Measurements from ENCODE around the gene TRANK1.
"Not testable (repeated sequence)": the region's sequence is repeated elsewhere in the genome, so short reads cannot be mapped to it uniquely, and the experiment has no call there.

The TRANK1 gene

DNA sequence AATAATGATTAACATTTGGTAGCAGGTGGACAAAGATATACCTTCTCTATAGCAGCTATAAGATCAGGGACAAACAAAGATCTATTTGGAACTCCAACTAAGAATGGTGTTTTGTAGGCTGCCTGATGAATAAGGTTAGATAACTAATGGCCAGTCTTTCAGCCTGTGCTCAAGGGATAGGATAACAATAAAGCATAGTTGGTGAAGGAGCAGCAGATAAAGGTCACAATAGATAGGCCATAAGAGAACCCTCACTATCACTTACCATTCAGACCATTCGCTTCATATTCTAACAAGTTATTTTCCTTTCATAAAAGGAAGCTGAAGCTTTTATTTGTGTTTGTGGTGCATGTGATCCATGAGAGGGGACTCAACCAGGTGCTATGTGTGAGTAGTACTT, 28.3 kb upstream of the TRANK1 start:
- H3K9ac ChIP-seq (ENCODE audit: low read depth in 1 of 2, low read length in 2 of 2): no peak overlapping the region
- H3K27me3 ChIP-seq (ENCODE audit: control insufficient read depth in 2 of 2, insufficient read depth in 2 of 2, low read length in 2 of 2): no peaks in the 10 kb centered on the region
- no peak overlapping the region for H3K27ac ChIP-seq (ENCODE audit: low read depth in 2 of 2, low read length in 2 of 2)
- no peaks in the 10 kb centered on the region for H3K9me3 ChIP-seq (ENCODE audit: control insufficient read depth in 2 of 2, low read length in 2 of 2)
- no peaks in the 10 kb centered on the region for H3K4me1 ChIP-seq (ENCODE audit: control insufficient read depth in 2 of 2, insufficient read depth in 2 of 2, low read length in 2 of 2)
- H3K36me3 ChIP-seq (ENCODE audit: control insufficient read depth in 2 of 2, insufficient read depth in 2 of 2, low read length in 2 of 2): peaks cover 0 to 2% of the 10 kb centered on the region in 2 donors
- H3K4me3 ChIP-seq (ENCODE audit: low read length in 2 of 2): no peak overlapping the region

DNA sequence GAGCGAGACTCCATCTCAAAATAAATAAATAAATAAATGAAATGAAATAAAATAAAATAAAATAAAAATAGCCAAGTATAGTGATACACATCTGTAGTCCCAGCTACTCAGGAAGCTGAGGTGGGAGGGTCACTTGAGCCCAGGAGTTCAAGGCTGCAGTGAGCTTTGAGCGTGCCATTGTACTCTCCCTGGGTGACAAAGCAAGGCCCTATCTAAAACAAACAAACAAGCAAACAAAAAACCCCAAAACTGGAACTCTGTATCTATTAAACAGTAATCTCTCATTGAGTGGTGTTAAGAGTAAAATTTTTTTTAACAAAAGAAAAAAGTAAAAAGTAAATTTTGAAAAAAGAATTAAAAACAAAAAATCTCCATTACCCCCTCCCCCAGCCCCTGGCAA, 27.3 kb upstream of the TRANK1 start:
- no peak overlapping the region for H3K9ac ChIP-seq (ENCODE audit: low read depth in 1 of 2, low read length in 2 of 2)
- no peaks in the 10 kb centered on the region for H3K9me3 ChIP-seq (ENCODE audit: control insufficient read depth in 2 of 2, low read length in 2 of 2)
- no peak overlapping the region for H3K27ac ChIP-seq (ENCODE audit: low read depth in 2 of 2, low read length in 2 of 2)
- no peaks in the 10 kb centered on the region for H3K4me1 ChIP-seq (ENCODE audit: control insufficient read depth in 2 of 2, insufficient read depth in 2 of 2, low read length in 2 of 2)
- H3K27me3 ChIP-seq (ENCODE audit: control insufficient read depth in 2 of 2, insufficient read depth in 2 of 2, low read length in 2 of 2): no peaks in the 10 kb centered on the region
- peaks cover 0 to 2% of the 10 kb centered on the region in 2 donors for H3K36me3 ChIP-seq (ENCODE audit: control insufficient read depth in 2 of 2, insufficient read depth in 2 of 2, low read length in 2 of 2)
- no peak overlapping the region for H3K4me3 ChIP-seq (ENCODE audit: low read length in 2 of 2)

DNA sequence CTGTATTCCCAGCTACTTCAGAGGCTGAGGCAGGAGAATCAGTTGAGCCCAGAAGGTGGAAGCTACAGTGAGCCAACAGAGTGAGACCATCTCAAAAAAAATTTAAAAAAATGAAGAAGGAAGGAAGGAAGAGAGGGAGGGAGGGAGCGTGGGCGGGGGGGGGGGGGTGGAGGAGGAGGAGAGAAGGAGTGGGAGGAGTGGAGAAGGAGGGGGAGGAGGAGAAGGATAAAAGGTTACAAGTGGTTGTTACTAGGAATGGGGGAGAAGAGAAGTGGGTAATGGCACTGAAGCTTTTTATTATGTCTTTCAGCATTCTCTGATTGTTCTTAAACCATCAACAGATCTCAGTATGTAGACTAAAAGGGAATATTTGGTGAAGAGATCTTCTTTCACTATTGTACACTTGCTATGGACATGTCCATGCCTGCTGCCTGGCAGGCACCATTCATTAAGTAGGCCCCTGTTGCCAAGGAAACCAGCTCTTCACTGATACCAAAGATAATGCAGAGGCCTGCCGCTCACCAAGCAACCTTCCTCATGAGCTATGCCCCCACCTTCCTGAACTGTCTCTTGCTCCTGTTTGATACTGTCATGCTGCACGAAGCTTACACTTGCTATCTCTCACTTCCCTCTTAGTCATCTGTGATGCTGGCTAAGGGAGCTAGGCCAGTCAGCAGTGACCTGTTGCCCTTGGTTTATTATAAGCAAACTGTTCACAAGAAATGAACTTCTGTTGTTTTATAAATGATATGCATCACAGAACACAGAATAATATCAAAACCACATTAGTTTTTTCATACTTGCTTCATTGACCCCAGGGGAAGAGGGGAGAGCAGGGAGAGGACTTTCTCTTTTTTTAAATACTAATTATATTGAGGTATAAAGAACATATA, 24.9 kb upstream of the TRANK1 start:
- no peaks in the 10 kb centered on the region for H3K4me1 ChIP-seq (ENCODE audit: control insufficient read depth in 2 of 2, insufficient read depth in 2 of 2, low read length in 2 of 2)
- H3K9me3 ChIP-seq (ENCODE audit: control insufficient read depth in 2 of 2, low read length in 2 of 2): no peaks in the 10 kb centered on the region
- H3K4me3 ChIP-seq (ENCODE audit: low read length in 2 of 2): no peak overlapping the region
- peaks cover 0 to 2% of the 10 kb centered on the region in 2 donors for H3K36me3 ChIP-seq (ENCODE audit: control insufficient read depth in 2 of 2, insufficient read depth in 2 of 2, low read length in 2 of 2)
- no peak overlapping the region for H3K9ac ChIP-seq (ENCODE audit: low read depth in 1 of 2, low read length in 2 of 2)
- no peaks in the 10 kb centered on the region for H3K27me3 ChIP-seq (ENCODE audit: control insufficient read depth in 2 of 2, insufficient read depth in 2 of 2, low read length in 2 of 2)
- H3K27ac ChIP-seq (ENCODE audit: low read depth in 2 of 2, low read length in 2 of 2): no peak overlapping the region

DNA sequence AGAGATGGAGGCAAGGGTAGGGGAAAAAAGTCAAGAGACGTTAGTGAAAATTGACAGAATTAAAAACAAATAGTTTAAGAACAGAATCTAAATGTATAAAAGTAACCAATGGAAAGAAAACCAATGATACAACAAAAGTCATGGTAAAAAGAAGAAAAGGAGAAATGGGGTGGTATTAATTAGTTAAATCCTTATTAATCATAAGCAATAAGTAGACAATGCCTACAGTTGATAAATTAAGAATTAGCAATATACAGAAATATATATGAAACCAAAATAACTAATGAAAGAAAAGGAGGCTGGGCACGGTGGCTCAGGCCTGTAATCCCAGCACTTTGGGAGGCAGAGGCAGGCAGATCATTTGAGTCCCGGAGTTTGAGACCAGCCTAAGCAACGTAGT, 24.2 kb upstream of the TRANK1 start:
- Histone ChIP-seq H3K27ac (ENCODE audit: low read depth in 2 of 2, low read length in 2 of 2) (no peak overlapping the region), H3K36me3 (ENCODE audit: control insufficient read depth in 2 of 2, insufficient read depth in 2 of 2, low read length in 2 of 2) (peaks cover 0 to 2% of the 10 kb centered on the region in 2 donors), H3K4me1 (ENCODE audit: control insufficient read depth in 2 of 2, insufficient read depth in 2 of 2, low read length in 2 of 2) (no peaks in the 10 kb centered on the region), H3K9ac (ENCODE audit: low read depth in 1 of 2, low read length in 2 of 2) (no peak overlapping the region), H3K4me3 (ENCODE audit: low read length in 2 of 2) (no peak overlapping the region), H3K9me3 (ENCODE audit: control insufficient read depth in 2 of 2, low read length in 2 of 2) (no peaks in the 10 kb centered on the region), H3K27me3 (ENCODE audit: control insufficient read depth in 2 of 2, insufficient read depth in 2 of 2, low read length in 2 of 2) (no peaks in the 10 kb centered on the region)

DNA sequence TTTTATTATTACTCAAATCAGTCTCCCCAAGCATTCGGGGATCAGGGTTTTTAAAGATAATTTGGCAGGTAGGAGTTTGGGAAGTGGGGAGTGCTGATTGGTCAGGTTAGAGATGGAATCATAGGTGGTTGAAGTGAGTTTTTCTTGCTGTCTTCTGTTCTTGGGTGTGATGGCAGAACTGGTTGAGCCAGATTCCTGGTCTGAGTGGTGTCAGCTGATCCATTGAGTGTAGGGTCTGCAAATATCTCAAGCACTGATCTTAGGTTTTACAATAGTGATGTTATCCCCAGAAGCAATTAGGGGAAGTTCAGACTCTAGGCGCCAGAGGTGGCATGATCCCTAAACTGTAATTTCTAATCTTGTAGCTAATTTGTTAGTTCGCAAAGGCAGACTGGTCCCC, 20.6 kb upstream of the TRANK1 start:
- Histone ChIP-seq H3K4me1 (ENCODE audit: control insufficient read depth in 2 of 2, insufficient read depth in 2 of 2, low read length in 2 of 2) (no peaks in the 10 kb centered on the region), H3K4me3 (ENCODE audit: low read length in 2 of 2) (no peak overlapping the region), H3K27ac (ENCODE audit: low read depth in 2 of 2, low read length in 2 of 2) (no peak overlapping the region), H3K36me3 (ENCODE audit: control insufficient read depth in 2 of 2, insufficient read depth in 2 of 2, low read length in 2 of 2) (no peaks in the 10 kb centered on the region), H3K9ac (ENCODE audit: low read depth in 1 of 2, low read length in 2 of 2) (no peak overlapping the region), H3K9me3 (ENCODE audit: control insufficient read depth in 2 of 2, low read length in 2 of 2) (no peaks in the 10 kb centered on the region), H3K27me3 (ENCODE audit: control insufficient read depth in 2 of 2, insufficient read depth in 2 of 2, low read length in 2 of 2) (no peaks in the 10 kb centered on the region)

DNA sequence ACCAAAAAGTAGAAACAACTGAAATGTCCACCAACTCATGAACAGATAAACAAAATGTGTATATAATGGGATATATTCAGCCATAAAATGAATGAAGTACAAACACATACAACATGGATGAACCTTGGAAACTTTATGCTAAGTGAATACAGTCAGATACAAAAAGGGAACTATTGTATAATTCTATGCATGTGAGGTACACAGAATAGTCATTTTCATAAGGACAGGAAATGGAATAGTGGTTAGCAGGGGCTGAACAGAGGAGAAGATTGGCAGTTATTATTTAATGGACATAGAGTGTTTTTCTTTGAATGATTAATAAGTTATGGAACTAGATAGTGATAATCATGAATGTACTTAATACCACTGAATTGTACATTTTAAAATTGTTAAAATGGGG, 20.0 kb upstream of the TRANK1 start:
- no peaks in the 10 kb centered on the region for H3K9me3 ChIP-seq (ENCODE audit: control insufficient read depth in 2 of 2, low read length in 2 of 2)
- H3K4me1 ChIP-seq (ENCODE audit: control insufficient read depth in 2 of 2, insufficient read depth in 2 of 2, low read length in 2 of 2): no peaks in the 10 kb centered on the region
- no peak overlapping the region for H3K9ac ChIP-seq (ENCODE audit: low read depth in 1 of 2, low read length in 2 of 2)
- no peak overlapping the region for H3K4me3 ChIP-seq (ENCODE audit: low read length in 2 of 2)
- H3K36me3 ChIP-seq (ENCODE audit: control insufficient read depth in 2 of 2, insufficient read depth in 2 of 2, low read length in 2 of 2): no peaks in the 10 kb centered on the region
- no peaks in the 10 kb centered on the region for H3K27me3 ChIP-seq (ENCODE audit: control insufficient read depth in 2 of 2, insufficient read depth in 2 of 2, low read length in 2 of 2)
- H3K27ac ChIP-seq (ENCODE audit: low read depth in 2 of 2, low read length in 2 of 2): no peak overlapping the region

DNA sequence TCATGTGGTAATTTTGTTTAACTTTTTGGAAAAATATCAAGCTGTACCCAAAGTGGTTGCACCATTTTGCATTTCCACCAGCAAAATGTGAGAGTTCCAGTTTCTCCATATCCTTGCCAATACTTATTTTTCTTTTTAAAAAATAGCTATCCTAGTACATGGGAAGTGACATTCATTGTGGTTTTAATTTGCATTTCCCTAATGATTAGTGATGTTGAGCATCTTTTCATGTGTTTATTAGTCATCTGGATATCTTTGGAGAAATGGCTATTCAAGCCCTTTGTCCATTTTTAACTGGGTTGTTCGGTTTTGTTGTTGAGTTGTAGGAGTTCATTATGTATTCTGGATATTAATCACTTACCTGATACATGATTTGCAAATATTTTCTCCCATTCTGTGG, 19.5 kb upstream of the TRANK1 start:
- no peak overlapping the region for H3K27ac ChIP-seq (ENCODE audit: low read depth in 2 of 2, low read length in 2 of 2)
- no peaks in the 10 kb centered on the region for H3K4me1 ChIP-seq (ENCODE audit: control insufficient read depth in 2 of 2, insufficient read depth in 2 of 2, low read length in 2 of 2)
- H3K9me3 ChIP-seq (ENCODE audit: control insufficient read depth in 2 of 2, low read length in 2 of 2): no peaks in the 10 kb centered on the region
- no peaks in the 10 kb centered on the region for H3K36me3 ChIP-seq (ENCODE audit: control insufficient read depth in 2 of 2, insufficient read depth in 2 of 2, low read length in 2 of 2)
- H3K4me3 ChIP-seq (ENCODE audit: low read length in 2 of 2): no peak overlapping the region
- H3K27me3 ChIP-seq (ENCODE audit: control insufficient read depth in 2 of 2, insufficient read depth in 2 of 2, low read length in 2 of 2): no peaks in the 10 kb centered on the region
- no peak overlapping the region for H3K9ac ChIP-seq (ENCODE audit: low read depth in 1 of 2, low read length in 2 of 2)

DNA sequence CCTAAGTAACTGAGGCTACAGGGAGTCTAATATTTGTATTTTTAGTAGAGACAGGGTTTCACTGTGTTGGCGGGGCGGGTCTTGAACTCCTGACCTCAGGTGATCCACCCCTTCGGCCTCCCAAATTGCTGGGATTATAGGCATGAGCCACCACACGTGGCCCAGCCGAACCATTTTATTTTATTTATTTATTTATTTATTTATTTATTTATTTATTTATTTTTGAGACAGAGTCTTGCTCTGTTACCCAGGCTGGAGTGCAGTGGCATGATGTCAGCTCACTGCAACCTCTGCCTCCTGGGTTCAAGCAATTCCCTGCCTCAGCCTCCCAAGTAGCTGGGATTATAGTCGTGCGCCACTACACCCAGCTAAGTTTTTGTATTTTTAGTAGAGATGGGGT, 18.2 kb upstream of the TRANK1 start:
- not testable (repeated sequence) for H3K27ac ChIP-seq (ENCODE audit: low read depth in 2 of 2, low read length in 2 of 2); H3K4me3 ChIP-seq (ENCODE audit: low read length in 2 of 2); H3K36me3 ChIP-seq (ENCODE audit: control insufficient read depth in 2 of 2, insufficient read depth in 2 of 2, low read length in 2 of 2); H3K9ac ChIP-seq (ENCODE audit: low read depth in 1 of 2, low read length in 2 of 2); H3K4me1 ChIP-seq (ENCODE audit: control insufficient read depth in 2 of 2, insufficient read depth in 2 of 2, low read length in 2 of 2); H3K27me3 ChIP-seq (ENCODE audit: control insufficient read depth in 2 of 2, insufficient read depth in 2 of 2, low read length in 2 of 2); H3K9me3 ChIP-seq (ENCODE audit: control insufficient read depth in 2 of 2, low read length in 2 of 2)

DNA sequence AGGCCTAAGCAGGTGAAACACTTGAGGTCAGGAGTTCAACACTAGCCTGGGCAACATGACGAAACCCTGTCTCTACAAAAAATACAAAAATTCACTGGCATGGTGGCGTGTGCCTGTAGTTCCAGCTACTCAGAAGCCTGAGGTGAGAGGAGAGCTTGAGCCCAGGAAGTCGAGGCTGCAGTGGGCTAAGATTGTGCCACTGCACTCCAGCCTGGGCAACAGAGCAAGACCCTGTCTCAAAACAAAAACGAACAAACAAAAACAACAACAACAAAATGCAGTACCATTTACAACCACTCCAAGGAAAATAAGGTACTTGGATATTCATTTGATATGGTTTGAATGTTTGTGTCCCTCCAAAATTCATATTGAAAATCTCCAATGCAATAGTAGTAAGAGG, 15.6 kb upstream of the TRANK1 start:
- no peaks in the 10 kb centered on the region for H3K36me3 ChIP-seq (ENCODE audit: control insufficient read depth in 2 of 2, insufficient read depth in 2 of 2, low read length in 2 of 2)
- no peak overlapping the region for H3K4me3 ChIP-seq (ENCODE audit: low read length in 2 of 2)
- H3K9me3 ChIP-seq (ENCODE audit: control insufficient read depth in 2 of 2, low read length in 2 of 2): no peaks in the 10 kb centered on the region
- H3K27ac ChIP-seq (ENCODE audit: low read depth in 2 of 2, low read length in 2 of 2): no peak overlapping the region
- peaks cover 10% of the 10 kb centered on the region in 2 donors for H3K4me1 ChIP-seq (ENCODE audit: control insufficient read depth in 2 of 2, insufficient read depth in 2 of 2, low read length in 2 of 2)
- no peak overlapping the region for H3K9ac ChIP-seq (ENCODE audit: low read depth in 1 of 2, low read length in 2 of 2)
- no peaks in the 10 kb centered on the region for H3K27me3 ChIP-seq (ENCODE audit: control insufficient read depth in 2 of 2, insufficient read depth in 2 of 2, low read length in 2 of 2)

DNA sequence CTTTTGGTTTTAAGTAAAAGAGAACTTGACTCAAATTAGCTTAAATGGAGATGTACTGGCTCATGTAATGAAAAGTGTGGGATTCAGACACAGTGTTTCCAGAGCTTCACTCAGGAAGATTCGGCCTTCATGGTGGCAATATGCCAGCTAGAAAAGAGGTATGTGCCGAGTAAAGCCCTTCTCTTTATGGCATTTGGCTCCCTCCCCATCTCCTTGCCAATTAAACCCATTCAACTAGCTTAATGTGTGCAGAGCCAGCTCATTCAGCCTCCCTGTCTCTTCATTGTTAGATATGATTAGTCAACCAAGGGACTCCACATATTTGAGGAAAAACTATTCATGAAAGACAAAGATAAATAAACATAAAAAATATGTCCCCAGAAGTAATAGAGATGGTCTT, 15.0 kb upstream of the TRANK1 start:
- Histone ChIP-seq H3K27me3 (ENCODE audit: control insufficient read depth in 2 of 2, insufficient read depth in 2 of 2, low read length in 2 of 2) (no peaks in the 10 kb centered on the region), H3K4me1 (ENCODE audit: control insufficient read depth in 2 of 2, insufficient read depth in 2 of 2, low read length in 2 of 2) (peaks cover 17% of the 10 kb centered on the region in 2 donors), H3K4me3 (ENCODE audit: low read length in 2 of 2) (no peak overlapping the region), H3K27ac (ENCODE audit: low read depth in 2 of 2, low read length in 2 of 2) (no peak overlapping the region), H3K9me3 (ENCODE audit: control insufficient read depth in 2 of 2, low read length in 2 of 2) (no peaks in the 10 kb centered on the region), H3K36me3 (ENCODE audit: control insufficient read depth in 2 of 2, insufficient read depth in 2 of 2, low read length in 2 of 2) (no peaks in the 10 kb centered on the region), H3K9ac (ENCODE audit: low read depth in 1 of 2, low read length in 2 of 2) (no peak overlapping the region)

Measured in mucosa of rectum (tissue), 2 donors.